IgD-negative memory B cell (primary cell): ENCODE results near the gene CNDP1. TPM values are rescaled to one million over a fixed set of nuclear protein-coding genes. Genes with fewer than 3 reads are reported as not detected.

Experiments
- H3K27ac Mint-ChIP-seq, 3 donors: one replicate each; pipeline ENCODE4 v1.8.0; 2020 to 2022; ENCODE audit warnings: mild to moderate bottlenecking in 3 of 3, mixed read lengths in 3 of 3, moderate library complexity in 1 of 3
- H3K27me3 Mint-ChIP-seq: one replicate; pipeline ENCODE4 v1.8.0; 2021; ENCODE audit warnings: mixed read lengths
- H3K36me3 Mint-ChIP-seq: one replicate; pipeline ENCODE4 v1.8.0; 2020; ENCODE audit warnings: mild to moderate bottlenecking, mixed read lengths
- H3K4me1 Mint-ChIP-seq, 3 donors: one replicate each; pipeline ENCODE4 v1.8.0; 2020 to 2022; ENCODE audit warnings: mixed read lengths in 3 of 3, mild to moderate bottlenecking in 1 of 3
- H3K4me3 Mint-ChIP-seq, 4 donors: one replicate each; pipeline ENCODE4 v1.8.0; 2020 to 2022; ENCODE audit warnings: mild to moderate bottlenecking in 4 of 4, mixed read lengths in 4 of 4, moderate library complexity in 3 of 4
- H3K9me3 Mint-ChIP-seq, 3 donors: one replicate each; pipeline ENCODE4 v1.8.0; 2020 to 2021; ENCODE audit warnings: mixed read lengths in 3 of 3, mild to moderate bottlenecking in 1 of 3
- polyA plus RNA-seq: library from polyadenylated mRNA; unstranded; fragments of 300-500 nt; fragmentation: Illumina TruSeq; gene quantifications from one replicate; pipeline ENCODE4 v1.2.3, GENCODE V29; 2021

CNDP1 gene
- polyA plus RNA-seq, 1 donor from 2014 or later = not detected

- no peak overlapping the region for H3K27ac Mint-ChIP-seq
- no peaks in the 10 kb centered on the region for H3K9me3 Mint-ChIP-seq
- no peak overlapping the region for H3K4me3 Mint-ChIP-seq
- H3K36me3 Mint-ChIP-seq = peaks cover 6% of the 10 kb centered on the region
- no peaks in the 10 kb centered on the region for H3K4me1 Mint-ChIP-seq
- no peaks in the 10 kb centered on the region for H3K27me3 Mint-ChIP-seq
These were observed 21.8 kb upstream of the CNDP1 start for GRCh38 chr18:74512321-74513053.

DNA sequence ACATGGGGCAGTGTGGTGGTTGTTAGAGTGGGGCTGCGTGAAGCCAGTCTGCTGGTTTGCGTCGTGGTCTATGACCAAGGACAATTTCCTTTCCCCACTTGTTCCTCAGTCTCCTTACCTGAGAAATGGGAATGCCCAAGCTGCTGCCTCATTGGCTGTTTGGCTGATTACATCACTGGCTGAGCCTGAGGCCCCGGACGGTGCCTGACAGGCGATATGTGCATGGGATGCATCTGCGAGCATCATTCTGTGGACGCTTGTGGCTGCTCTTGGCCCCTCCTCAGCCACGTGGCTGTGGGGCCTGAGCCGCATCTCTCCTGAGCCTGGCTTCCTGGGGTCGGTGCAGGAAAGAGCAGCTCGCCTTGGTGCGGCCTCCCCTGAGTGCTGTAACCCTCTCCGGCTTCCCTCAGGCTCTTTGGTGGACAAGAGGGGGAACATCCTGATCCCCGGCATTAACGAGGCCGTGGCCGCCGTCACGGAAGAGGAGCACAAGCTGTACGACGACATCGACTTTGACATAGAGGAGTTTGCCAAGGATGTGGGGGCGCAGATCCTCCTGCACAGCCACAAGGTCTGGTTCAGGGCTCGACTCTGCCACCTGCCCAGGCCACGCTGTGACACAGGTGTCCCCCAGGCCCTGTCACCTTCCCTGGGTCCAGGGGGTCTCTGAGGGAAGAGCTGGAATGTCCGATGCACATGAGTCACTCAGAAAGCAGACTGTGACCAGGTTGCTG is 21.0 kb upstream of the CNDP1 start:
- no peak overlapping the region for H3K4me3 Mint-ChIP-seq
- no peaks in the 10 kb centered on the region for H3K27me3 Mint-ChIP-seq
- H3K4me1 Mint-ChIP-seq = no peaks in the 10 kb centered on the region
- peaks cover 3% of the 10 kb centered on the region for H3K36me3 Mint-ChIP-seq
- H3K9me3 Mint-ChIP-seq = no peaks in the 10 kb centered on the region
- H3K27ac Mint-ChIP-seq = peak overlapping the region in 2 of 3 donors; percentile 31 to 57

GRCh38 chr18:74513883-74514205 is 20.5 kb upstream of the CNDP1 start:
- no peak overlapping the region for H3K4me3 Mint-ChIP-seq
- peak overlapping the region in 1 of 3 donors; percentile 57 for H3K27ac Mint-ChIP-seq
- H3K36me3 Mint-ChIP-seq = peaks cover 3% of the 10 kb centered on the region
- no peaks in the 10 kb centered on the region for H3K27me3 Mint-ChIP-seq
- no peaks in the 10 kb centered on the region for H3K9me3 Mint-ChIP-seq
- no peaks in the 10 kb centered on the region for H3K4me1 Mint-ChIP-seq

DNA sequence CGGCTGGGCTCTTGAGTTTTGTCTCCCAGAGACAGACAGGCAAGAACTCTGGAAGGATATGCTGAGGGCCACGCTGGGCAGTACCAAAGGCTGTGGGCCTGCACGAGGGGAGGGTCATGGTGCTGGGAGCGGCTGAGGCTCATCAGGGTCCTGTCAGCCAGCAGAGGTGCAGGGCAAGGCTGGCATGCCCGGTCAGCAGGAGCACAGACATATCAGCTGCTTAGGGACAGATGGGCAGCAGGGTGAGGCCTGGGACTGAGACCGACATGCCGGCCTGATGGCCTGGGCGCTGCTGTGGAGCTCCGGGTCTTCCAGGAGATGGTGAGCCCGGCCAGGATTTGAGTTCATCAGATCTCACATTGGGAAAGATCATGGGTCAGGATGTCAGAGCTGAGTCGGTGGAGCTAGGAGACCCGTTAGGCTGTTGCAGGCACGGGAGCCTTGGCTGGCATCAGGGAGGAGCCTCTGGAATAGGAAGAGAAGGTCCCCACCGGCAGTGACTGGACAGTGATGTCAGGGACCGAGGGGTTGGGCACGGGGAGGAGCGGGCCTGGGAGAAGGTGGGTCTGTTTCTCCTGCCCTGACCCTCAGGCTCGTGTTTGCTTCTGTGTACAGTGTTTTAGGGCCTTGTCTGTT is 19.3 kb upstream of the CNDP1 start:
- Mint-ChIP-seq H3K4me1 (no peaks in the 10 kb centered on the region), H3K9me3 (no peaks in the 10 kb centered on the region), H3K36me3 (peaks cover 9% of the 10 kb centered on the region), H3K27me3 (no peaks in the 10 kb centered on the region), H3K4me3 (no peak overlapping the region), H3K27ac (peak overlapping the region in 1 of 3 donors; percentile 63)

DNA sequence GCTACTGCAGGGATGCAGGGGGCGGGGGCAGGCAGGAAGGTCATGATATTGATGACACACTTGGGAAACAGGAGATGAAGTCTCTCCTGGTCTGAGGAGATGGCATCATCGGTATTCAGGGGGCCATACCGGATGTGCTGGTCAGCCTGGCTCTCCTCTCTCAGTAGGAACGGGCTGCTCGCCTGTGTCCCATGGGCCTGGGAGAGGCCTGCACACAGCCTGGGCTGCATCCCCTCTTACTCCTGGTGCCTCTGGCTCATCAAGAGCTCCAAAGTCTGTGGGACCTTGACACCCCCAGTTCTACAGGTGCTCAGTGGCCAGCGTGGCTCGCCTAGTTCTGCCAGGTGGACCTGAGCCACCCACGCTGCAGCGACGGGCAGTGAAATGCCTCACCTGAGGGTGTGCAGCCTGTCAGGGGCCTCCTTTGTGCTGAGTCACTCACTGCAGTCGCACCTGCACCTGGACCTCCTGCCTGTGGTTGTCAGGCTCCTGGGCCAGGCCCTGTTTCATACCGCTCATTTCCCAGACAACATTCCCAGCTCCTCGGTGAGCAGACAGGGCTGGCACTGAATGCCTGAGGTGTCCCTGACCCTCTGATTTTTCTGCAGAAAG is 18.6 kb upstream of the CNDP1 start:
- Mint-ChIP-seq H3K4me1 (no peaks in the 10 kb centered on the region), H3K27me3 (no peaks in the 10 kb centered on the region), H3K36me3 (peaks cover 9% of the 10 kb centered on the region), H3K4me3 (no peak overlapping the region), H3K9me3 (no peaks in the 10 kb centered on the region), H3K27ac (no peak overlapping the region)

DNA sequence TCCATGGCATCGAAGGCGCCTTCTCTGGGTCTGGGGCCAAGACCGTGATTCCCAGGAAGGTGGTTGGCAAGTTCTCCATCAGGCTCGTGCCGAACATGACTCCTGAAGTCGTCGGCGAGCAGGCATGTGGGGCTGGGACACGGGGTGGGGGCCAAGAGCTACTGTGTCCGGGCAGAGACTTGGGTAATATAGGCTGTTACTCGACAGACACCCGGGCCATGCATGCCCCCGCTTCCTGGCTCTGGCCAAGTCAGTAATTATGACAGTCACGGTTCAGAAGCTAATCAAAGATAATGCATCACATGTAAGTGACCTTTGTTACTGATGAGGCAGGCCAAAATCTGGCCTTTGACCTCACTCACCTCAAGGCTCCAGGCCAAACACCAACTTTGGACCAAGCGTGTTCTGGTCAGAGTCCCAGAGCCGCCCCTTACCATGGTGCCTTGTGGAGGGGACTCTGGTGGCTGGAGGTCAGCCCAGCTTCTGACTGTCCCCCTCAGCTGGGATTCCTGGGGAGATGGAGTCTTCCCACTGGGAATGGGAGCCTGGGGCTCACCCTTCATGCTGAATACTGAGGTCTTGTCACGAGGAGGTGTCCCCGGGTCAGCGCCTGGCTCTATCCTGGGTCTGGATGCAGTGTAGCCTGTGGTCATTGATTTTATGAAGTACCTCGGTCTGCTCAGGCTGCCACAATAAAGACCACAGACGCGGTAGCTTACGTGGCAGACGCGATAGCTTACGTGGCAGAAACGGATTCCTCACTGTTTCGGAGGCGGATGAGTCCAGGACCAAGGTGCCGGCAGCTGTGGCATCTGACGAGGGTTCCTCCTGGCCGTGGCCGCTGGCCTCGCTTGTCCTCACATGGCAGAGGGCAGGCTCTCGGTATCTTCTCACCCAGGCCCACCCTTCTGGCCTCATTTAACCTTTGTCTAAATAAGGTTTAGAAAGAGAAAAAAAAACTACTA is 17.7 kb upstream of the CNDP1 start:
- no peaks in the 10 kb centered on the region for H3K27me3 Mint-ChIP-seq
- no peaks in the 10 kb centered on the region for H3K4me1 Mint-ChIP-seq
- H3K36me3 Mint-ChIP-seq = peaks cover 16% of the 10 kb centered on the region
- peak overlapping the region in 1 of 4 donors; percentile 60 for H3K4me3 Mint-ChIP-seq
- H3K9me3 Mint-ChIP-seq = no peaks in the 10 kb centered on the region
- no peak overlapping the region for H3K27ac Mint-ChIP-seq

GRCh38 chr18:74517236-74517630 is 17.1 kb upstream of the CNDP1 start:
- no peaks in the 10 kb centered on the region for H3K9me3 Mint-ChIP-seq
- no peaks in the 10 kb centered on the region for H3K4me1 Mint-ChIP-seq
- no peak overlapping the region for H3K4me3 Mint-ChIP-seq
- peaks cover 16% of the 10 kb centered on the region for H3K36me3 Mint-ChIP-seq
- H3K27me3 Mint-ChIP-seq = no peaks in the 10 kb centered on the region
- H3K27ac Mint-ChIP-seq = peak overlapping the region in 1 of 3 donors; percentile 50

- Mint-ChIP-seq H3K36me3 (peaks cover 20% of the 10 kb centered on the region), H3K27me3 (no peaks in the 10 kb centered on the region), H3K4me1 (no peaks in the 10 kb centered on the region), H3K9me3 (no peaks in the 10 kb centered on the region), H3K27ac (peak overlapping the region in 1 of 3 donors; percentile 31), H3K4me3 (no peak overlapping the region)
These were observed 15.6 kb upstream of the CNDP1 start for GRCh38 chr18:74518456-74519295.

DNA sequence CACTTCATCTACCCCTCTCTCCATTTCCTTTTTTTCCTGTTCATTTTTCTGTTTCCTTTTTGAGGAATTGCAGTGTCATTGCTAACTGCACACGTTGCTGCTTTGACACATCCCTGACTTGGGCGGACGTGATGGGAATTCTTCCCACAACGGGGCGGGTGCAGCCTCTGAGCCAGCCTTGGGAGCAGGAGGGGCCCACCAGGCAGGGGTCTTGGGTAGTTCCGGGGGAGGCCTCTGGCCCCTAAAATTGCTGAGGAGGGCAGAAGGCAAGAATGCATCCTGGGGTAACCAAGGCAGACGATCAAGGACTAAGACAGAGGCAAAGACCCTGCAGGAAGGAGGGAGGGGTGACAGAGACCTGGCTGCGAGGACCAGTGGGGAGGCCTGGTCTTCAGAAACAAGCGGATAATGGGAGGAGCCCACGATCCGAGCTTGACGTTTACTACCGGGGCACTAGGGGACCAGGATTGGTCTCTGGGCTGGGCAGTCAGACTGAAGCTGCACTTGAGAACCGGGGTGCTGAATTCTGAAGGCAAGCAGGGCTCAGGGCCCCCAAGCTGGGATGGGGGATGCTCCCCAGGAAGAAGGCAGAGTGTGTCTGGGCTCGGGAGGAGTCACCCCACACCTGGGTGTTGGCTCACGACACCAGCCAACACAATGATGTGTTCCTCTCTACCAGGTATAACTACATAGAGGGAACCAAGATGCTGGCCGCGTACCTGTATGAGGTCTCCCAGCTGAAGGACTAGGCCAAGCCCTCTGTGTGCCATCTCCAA is 14.8 kb upstream of the CNDP1 start:
- Mint-ChIP-seq H3K4me3 (no peak overlapping the region), H3K27ac (no peak overlapping the region), H3K36me3 (peaks cover 22% of the 10 kb centered on the region)

GRCh38 chr18:74520096-74520833 is 14.0 kb upstream of the CNDP1 start:
- Mint-ChIP-seq H3K4me3 (no peak overlapping the region), H3K27me3 (no peaks in the 10 kb centered on the region), H3K27ac (no peak overlapping the region), H3K9me3 (no peaks in the 10 kb centered on the region), H3K36me3 (peaks cover 22% of the 10 kb centered on the region), H3K4me1 (no peaks in the 10 kb centered on the region)

More for the DNA sequence above, 14.8 kb upstream of the CNDP1 start:
- Mint-ChIP-seq H3K27me3 (no peaks in the 10 kb centered on the region), H3K4me1 (no peaks in the 10 kb centered on the region), H3K9me3 (no peaks in the 10 kb centered on the region)

- Mint-ChIP-seq H3K4me1 (no peaks in the 10 kb centered on the region), H3K36me3 (peaks cover 20% of the 10 kb centered on the region), H3K27ac (peak overlapping the region in 2 of 3 donors; percentile 40 to 83), H3K4me3 (no peak overlapping the region), H3K27me3 (no peaks in the 10 kb centered on the region), H3K9me3 (no peaks in the 10 kb centered on the region)
These were observed 13.1 kb upstream of the CNDP1 start for GRCh38 chr18:74521068-74521725.
